ENCODE measurements around the gene SLC44A3. TPM values are rescaled to one million over a fixed set of nuclear protein-coding genes. Genes with fewer than 3 reads are reported as not detected.

Gene SLC44A3
- total RNA-seq, 3 donors from 2014 or later = 0.30 TPM; not detected in 2

DNA sequence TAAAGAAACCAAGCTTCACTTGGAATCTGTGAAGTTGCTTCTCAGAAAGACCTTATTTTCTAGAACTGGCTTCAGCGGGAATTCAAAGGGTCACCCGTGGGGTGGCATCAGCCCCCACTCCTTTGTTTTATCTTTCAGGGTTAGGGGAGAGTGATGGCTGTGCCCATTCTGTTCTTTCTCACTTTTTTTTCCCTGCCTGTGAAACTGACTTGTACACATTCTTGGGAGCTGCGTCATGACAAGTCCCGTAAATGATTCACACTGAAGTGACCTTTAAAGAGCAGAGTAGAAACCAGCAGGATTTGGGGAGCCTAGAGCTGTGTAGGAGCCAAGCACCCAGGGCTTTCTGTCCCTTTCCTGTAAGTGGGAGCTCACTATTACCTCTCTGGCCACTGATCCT, 43.8 kb downstream of the SLC44A3 start:
- H3K4me1 Mint-ChIP-seq (ENCODE audit: low read depth) = no peaks in the 10 kb centered on the region
- no peak overlapping the region for H3K4me3 Mint-ChIP-seq
- no peak for DNase-seq
- no peak for ATAC-seq
- H3K9me3 Mint-ChIP-seq = no peaks in the 10 kb centered on the region
- peaks cover 4% of the 10 kb centered on the region for H3K27me3 Mint-ChIP-seq (ENCODE audit: low read depth)
- H3K36me3 Mint-ChIP-seq (ENCODE audit: insufficient read depth) = no peaks in the 10 kb centered on the region

DNA sequence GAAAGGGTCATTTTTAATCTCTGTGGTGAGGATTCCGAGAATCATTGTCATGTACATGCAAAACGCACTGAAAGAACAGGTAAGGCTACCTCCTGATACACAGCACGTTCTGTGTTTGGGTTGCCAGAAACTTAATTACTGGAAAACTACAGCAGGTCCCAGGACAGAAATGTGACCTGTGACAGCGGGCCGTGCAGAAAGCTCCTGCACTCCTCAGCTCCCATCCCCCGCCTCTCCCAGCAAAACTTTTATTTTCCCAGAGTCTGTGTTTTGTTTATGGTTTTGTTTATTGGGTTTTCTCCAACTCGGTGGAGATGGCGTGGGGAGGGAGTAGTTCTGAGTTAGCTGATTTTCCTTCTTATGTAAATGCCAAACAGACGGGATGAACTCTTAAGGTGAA, 44.7 kb downstream of the SLC44A3 start:
- ATAC-seq (no peak), DNase-seq (no peak)
- Mint-ChIP-seq H3K4me3 (no peak overlapping the region), H3K36me3 (ENCODE audit: insufficient read depth) (no peaks in the 10 kb centered on the region), H3K27me3 (ENCODE audit: low read depth) (no peaks in the 10 kb centered on the region), H3K9me3 (no peaks in the 10 kb centered on the region), H3K4me1 (ENCODE audit: low read depth) (no peaks in the 10 kb centered on the region)

DNA sequence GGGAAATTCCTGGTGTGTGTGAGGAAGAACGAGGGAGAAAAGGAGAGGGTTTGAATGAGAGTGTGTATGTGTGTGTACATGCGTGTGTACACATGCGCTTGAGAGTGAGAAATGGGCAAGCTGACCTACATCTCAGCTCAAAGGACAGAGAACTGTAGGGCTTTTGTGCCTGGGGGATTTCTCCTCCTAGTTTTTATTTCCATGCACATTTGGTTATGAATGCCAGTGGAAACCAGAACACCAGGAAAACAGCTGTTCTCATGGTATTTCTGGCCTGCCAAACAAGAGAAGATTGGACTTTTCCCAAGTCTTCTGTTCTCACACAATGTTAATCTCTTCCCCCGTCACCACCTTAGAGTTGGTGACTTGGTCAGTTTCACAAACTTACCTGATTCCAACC, 45.2 kb downstream of the SLC44A3 start:
- ATAC-seq (no peak), DNase-seq (no peak)
- no peaks in the 10 kb centered on the region for H3K9me3 Mint-ChIP-seq
- H3K4me3 Mint-ChIP-seq = no peak overlapping the region
- H3K36me3 Mint-ChIP-seq (ENCODE audit: insufficient read depth) = no peaks in the 10 kb centered on the region
- H3K27me3 Mint-ChIP-seq (ENCODE audit: low read depth) = no peaks in the 10 kb centered on the region
- H3K4me1 Mint-ChIP-seq (ENCODE audit: low read depth) = no peaks in the 10 kb centered on the region

DNA sequence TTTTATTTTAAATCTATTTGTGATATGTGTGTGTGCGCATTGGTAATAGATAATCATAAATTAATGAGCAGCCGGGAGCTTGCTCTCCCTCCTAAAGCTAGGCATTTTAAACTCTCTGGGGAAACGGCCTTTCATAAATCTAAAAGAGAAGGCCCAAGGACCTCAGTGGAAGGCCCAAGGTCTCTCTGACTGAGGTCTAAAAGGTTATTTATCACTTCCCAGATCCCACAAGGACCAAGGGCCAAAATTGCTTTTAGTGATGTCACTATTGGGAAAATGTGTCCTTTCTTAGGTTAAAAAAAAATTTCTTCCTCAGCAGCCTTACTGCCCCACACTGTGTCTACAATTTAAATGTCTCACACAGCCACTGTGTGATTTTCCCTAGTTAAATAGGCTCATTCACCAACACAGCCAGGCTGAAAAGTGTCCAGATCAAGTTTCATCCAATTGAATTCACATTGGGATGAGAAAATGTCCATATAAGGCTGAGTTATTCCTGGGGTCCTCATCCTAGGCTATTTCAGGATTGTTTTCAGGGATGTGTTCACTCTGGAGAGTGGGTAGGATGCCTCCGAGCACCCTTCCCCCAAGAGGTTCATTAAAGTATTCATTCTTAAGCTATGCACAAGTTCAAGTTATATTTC, 46.1 kb downstream of the SLC44A3 start:
- no peak overlapping the region for H3K4me3 Mint-ChIP-seq
- no peaks in the 10 kb centered on the region for H3K4me1 Mint-ChIP-seq (ENCODE audit: low read depth)
- H3K9me3 Mint-ChIP-seq = no peaks in the 10 kb centered on the region
- no peaks in the 10 kb centered on the region for H3K36me3 Mint-ChIP-seq (ENCODE audit: insufficient read depth)
- ATAC-seq = no peak
- no peak for DNase-seq
- H3K27me3 Mint-ChIP-seq (ENCODE audit: low read depth) = no peaks in the 10 kb centered on the region

DNA sequence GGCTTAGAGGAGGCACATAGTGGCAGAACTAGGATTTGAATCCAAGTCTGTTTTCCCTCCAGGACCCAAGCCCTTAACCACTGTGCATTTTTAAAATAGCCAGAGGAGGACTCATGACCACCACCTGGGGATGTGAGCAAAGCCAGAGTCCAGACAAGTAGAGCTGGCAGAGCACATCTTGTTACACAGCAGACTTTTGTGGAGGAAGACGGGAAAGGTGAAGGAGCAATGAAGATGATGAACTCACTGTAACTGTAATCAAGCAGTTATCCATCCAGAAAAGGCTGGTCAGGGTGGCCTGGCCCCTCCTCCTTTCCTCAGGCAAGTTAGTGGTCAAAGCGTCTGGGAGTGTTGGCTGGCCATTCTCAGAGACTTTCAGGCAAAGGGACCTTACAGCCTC, 50.9 kb downstream of the SLC44A3 start:
- no peak for ATAC-seq
- H3K27me3 Mint-ChIP-seq (ENCODE audit: low read depth) = no peaks in the 10 kb centered on the region

DNA sequence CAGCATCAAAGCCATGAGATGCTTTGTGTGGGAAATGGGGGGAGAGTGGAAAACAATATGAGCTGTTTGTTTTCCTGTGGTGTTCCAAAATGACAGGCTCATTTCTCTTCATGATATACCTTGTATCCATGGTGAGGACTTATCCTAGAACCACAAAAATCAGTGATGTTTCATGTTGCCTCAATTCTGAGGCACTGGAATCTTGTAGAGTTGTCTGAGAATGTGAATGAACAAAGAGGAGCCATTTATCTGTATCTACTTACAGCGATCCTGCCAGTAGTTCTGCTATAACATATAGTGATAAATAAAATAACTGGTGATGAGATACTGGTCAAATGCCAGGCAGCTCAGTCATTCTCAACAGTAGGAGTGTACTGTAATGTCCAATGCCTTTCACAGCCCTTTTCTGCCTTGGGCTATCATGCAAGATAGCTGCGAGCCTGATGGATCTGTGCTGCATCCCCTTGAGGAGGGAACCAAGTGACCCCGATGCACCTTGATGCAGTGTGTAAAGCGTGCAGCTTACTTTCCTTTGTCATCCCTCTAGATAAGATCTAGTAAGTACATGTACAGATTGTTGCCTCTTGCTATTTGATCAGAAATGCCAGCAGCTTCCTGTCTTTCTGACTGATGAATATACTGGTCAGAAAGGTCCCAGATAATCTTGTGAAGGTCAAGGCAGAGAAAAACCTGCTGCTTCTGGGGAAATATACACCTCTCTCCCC, 52.8 kb downstream of the SLC44A3 start:
- Mint-ChIP-seq H3K9me3 (no peaks in the 10 kb centered on the region), H3K4me3 (no peak overlapping the region), H3K36me3 (ENCODE audit: insufficient read depth) (no peaks in the 10 kb centered on the region), H3K4me1 (ENCODE audit: low read depth) (peaks cover 2% of the 10 kb centered on the region), H3K27me3 (ENCODE audit: low read depth) (peaks cover 6% of the 10 kb centered on the region)
- DNase-seq = no peak
- no peak for ATAC-seq

More for the DNA sequence above, 50.9 kb downstream of the SLC44A3 start:
- Mint-ChIP-seq H3K4me1 (ENCODE audit: low read depth) (peaks cover 2% of the 10 kb centered on the region), H3K36me3 (ENCODE audit: insufficient read depth) (no peaks in the 10 kb centered on the region), H3K4me3 (no peak overlapping the region), H3K9me3 (no peaks in the 10 kb centered on the region)
- no peak for DNase-seq

DNA sequence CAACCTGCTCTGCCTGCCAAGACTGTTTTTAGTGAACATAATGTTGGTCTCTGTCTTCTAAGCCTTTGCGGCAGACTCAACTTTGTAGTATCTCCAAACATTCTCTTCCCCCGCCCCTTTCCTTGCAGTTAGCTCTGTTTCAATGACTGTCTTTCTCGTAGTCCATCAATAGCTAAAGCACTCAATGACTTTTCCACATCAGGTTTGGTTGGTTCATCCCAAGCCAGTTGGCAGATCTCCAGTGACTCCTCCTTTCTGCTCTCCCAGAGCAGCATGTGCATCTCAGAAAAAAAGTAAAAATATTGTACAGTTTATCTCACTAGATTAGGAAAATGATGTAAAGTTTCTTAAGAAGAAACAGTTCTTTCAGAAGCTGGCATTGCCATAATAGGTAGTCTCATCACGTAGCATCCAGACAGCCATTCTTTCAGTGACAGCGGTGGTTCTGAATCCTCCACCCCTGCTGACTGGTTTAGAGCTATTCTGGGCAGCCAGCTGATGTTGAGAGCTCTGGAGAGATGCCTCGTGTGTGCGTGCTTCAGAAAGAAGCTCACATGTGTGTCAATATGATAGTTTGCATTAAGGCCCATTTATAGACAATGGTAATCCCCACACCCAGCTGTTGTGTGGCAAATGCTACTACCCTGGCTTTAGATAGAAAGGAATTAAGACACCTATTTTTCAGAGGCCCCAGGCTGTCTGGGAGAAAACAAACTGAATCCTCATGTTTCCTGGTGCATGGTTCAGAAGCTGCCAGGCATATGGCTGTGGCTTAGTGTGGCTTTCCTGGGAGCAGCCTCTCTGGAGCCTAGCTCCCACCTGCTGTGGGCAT, 53.6 kb downstream of the SLC44A3 start:
- Mint-ChIP-seq H3K9me3 (no peaks in the 10 kb centered on the region), H3K27me3 (ENCODE audit: low read depth) (peaks cover 6% of the 10 kb centered on the region), H3K4me1 (ENCODE audit: low read depth) (peaks cover 2% of the 10 kb centered on the region), H3K4me3 (no peak overlapping the region), H3K36me3 (ENCODE audit: insufficient read depth) (no peaks in the 10 kb centered on the region)
- DNase-seq (no peak), ATAC-seq (no peak)

DNA sequence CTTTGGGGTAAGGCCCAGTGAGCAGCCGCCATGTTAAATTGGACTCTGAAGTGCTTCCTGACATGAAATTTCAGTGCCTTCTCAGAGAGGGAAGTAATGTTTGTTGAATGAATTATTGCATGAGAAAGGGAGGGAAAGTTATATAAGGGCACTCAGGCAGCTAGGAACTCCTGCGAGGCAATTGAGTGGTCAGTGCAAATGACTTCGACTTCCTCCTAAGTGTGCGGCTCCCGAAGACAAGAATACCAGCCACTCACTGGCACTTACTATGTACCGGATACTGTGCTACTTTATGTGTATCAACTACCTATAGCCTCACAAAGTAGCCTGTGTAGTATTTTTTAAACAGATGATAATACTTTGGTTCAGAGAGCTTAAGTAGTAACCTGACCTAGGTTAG, 54.3 kb downstream of the SLC44A3 start:
- Mint-ChIP-seq H3K36me3 (ENCODE audit: insufficient read depth) (no peaks in the 10 kb centered on the region), H3K4me1 (ENCODE audit: low read depth) (peaks cover 2% of the 10 kb centered on the region), H3K9me3 (no peaks in the 10 kb centered on the region), H3K4me3 (no peak overlapping the region), H3K27me3 (ENCODE audit: low read depth) (peaks cover 6% of the 10 kb centered on the region)
- DNase-seq (no peak), ATAC-seq (no peak)

DNA sequence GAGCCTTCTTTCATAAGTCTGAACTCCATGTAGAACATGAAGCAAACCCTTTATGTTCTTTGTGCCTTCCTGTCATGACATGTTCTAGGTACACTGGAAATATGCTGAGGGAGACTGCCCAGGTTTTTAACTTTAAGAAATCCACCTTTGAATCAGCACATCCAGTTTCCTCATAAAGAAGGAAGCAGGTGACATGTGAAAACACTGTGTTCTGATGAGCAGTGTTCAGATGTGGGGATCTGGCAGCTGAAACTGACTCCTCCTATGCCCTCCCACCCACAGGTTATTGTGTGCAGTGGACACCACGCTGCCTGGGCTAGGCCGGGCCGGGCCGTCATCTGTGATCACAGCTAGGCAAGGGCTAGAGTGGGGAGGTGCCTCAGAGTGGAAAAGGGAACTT, 55.6 kb downstream of the SLC44A3 start:
- Mint-ChIP-seq H3K27me3 (ENCODE audit: low read depth) (peaks cover 6% of the 10 kb centered on the region), H3K4me3 (no peak overlapping the region), H3K36me3 (ENCODE audit: insufficient read depth) (no peaks in the 10 kb centered on the region), H3K9me3 (no peaks in the 10 kb centered on the region), H3K4me1 (ENCODE audit: low read depth) (peaks cover 2% of the 10 kb centered on the region)
- ATAC-seq = no peak
- DNase-seq = no peak

DNA sequence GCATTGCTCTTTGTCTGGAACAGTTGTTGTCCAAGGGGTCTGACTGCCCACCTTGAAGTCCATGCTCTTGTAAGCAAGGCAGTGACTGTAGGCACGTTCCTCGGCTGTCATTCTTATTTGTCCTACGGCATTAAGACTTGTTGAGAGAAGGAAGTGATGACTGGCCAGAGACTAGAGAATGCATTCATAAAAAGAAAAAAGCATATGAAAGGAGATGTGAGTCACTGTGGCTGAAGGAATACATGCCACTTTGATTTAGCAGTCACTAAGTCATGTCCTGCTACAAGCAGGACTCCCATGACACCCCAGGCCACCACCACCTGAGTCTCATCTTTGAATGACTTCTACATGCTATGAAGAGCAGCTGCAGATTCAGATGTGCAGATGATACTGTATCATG, 56.2 kb downstream of the SLC44A3 start:
- ATAC-seq (no peak), DNase-seq (no peak)
- H3K4me3 Mint-ChIP-seq = no peak overlapping the region
- H3K9me3 Mint-ChIP-seq = no peaks in the 10 kb centered on the region
- H3K4me1 Mint-ChIP-seq (ENCODE audit: low read depth) = peaks cover 2% of the 10 kb centered on the region
- no peaks in the 10 kb centered on the region for H3K36me3 Mint-ChIP-seq (ENCODE audit: insufficient read depth)
- peaks cover 6% of the 10 kb centered on the region for H3K27me3 Mint-ChIP-seq (ENCODE audit: low read depth)

DNA sequence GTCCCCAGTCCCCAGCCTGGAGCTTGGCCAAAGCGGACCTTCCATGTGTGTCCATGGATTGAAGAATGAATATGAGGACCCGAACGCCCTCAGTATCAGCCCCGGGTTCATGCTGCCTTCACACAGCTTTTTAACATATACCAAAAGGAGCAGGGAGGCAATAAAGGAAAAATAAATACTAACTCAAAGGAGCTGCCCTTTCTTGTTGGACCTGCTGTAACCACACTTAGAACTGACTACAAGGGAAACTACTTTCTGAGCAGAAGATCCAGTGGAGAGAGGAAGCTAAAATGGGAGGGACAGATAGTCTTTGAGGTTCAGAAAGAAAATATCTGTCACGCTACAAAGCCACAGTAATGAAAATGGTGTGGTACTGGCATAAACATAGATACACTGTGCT, 58.2 kb downstream of the SLC44A3 start:
- H3K4me3 Mint-ChIP-seq = no peak overlapping the region
- no peak for DNase-seq
- peaks cover 6% of the 10 kb centered on the region for H3K27me3 Mint-ChIP-seq (ENCODE audit: low read depth)
- H3K4me1 Mint-ChIP-seq (ENCODE audit: low read depth) = peaks cover 10% of the 10 kb centered on the region
- H3K36me3 Mint-ChIP-seq (ENCODE audit: insufficient read depth) = no peaks in the 10 kb centered on the region
- ATAC-seq = no peak
- H3K9me3 Mint-ChIP-seq = no peaks in the 10 kb centered on the region

DNA sequence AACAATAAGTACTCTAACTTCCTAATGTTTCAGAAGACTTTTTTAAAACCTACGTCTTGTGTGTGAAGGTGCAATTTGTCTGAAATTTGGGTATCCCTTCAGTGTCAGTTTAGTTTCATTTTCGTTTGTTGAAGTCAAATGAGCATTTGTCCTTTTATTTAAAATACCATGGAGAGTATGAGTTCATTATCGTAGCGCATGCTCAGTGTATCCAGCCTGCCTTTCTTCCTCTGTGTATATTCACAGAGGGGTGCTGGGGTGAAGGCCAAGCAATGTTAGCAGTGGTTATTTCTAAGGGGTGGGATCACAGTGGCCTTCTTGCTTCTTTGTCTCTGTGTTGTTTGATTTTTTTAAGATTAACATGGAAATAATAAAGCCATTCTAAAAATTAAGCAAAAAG, 63.5 kb downstream of the SLC44A3 start:
- H3K9me3 Mint-ChIP-seq = no peaks in the 10 kb centered on the region
- no peaks in the 10 kb centered on the region for H3K27me3 Mint-ChIP-seq (ENCODE audit: low read depth)
- ATAC-seq (peak; percentile 58), DNase-seq (no peak)
- H3K36me3 Mint-ChIP-seq (ENCODE audit: insufficient read depth) = no peaks in the 10 kb centered on the region
- H3K4me3 Mint-ChIP-seq = peak overlapping the region; percentile 61
- peaks cover 15% of the 10 kb centered on the region for H3K4me1 Mint-ChIP-seq (ENCODE audit: low read depth)

DNA sequence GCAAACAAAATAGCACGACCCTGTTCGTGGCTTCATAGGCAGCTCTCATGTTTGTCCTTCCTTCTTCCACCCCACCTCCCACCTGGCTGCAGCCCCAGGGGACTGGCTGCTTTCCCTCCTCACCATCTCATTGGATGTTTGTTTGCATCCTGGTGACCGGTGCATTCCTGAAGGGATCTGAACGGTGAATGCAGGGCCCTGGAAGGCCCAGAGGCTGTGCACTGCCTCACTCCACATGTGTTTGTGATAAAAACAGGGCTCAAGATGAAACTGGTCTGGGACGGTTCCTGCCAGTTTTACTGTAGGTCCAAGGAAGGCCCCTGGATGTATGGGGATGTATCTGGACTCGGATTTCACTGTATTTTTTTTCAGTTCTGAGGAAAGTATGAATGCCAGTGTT, 63.9 kb downstream of the SLC44A3 start:
- no peak for ATAC-seq
- no peaks in the 10 kb centered on the region for H3K27me3 Mint-ChIP-seq (ENCODE audit: low read depth)
- no peaks in the 10 kb centered on the region for H3K36me3 Mint-ChIP-seq (ENCODE audit: insufficient read depth)
- DNase-seq = no peak
- no peak overlapping the region for H3K4me3 Mint-ChIP-seq
- peaks cover 15% of the 10 kb centered on the region for H3K4me1 Mint-ChIP-seq (ENCODE audit: low read depth)
- H3K9me3 Mint-ChIP-seq = no peaks in the 10 kb centered on the region

DNA sequence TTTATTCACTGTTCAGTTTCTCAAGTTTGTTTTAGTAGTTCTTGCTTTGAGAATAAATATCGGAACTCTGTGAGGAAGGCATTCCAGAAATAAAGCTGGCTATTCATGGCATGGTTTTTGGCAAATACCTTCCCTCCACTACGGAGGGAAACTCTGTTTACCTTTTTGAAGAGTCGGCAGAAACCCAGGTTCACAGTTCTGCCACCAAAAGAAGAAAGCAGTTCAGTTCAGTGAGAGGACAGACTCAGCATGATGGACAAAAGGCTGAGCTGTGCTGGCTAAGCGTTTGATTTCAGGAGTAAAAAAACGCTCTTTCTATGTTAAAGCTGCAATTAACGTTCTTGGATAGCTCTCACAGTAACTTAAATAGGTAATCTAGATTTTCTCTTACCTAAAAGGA, 64.3 kb downstream of the SLC44A3 start:
- peaks cover 15% of the 10 kb centered on the region for H3K4me1 Mint-ChIP-seq (ENCODE audit: low read depth)
- no peaks in the 10 kb centered on the region for H3K9me3 Mint-ChIP-seq

DNA sequence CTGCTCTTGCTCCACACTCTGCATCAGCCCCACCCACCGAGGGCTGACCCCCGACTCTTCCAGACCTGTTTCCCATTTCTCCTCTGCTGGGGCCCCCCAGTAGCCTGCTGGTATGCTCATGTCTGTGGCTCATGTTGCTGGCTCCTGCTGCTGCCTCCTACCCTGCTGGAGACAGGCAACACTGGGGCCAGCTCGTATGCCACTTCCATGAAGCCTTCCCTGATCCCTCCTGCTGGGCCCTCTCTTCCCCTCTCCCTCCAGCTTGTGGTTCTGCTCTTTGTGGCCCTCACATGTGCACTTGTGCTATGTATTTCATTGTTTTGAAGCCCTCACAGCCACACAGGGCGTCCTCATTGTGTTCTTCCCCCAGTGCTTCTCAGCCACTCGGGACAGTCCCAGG, 66.2 kb downstream of the SLC44A3 start:
- no peaks in the 10 kb centered on the region for H3K36me3 Mint-ChIP-seq (ENCODE audit: insufficient read depth)

More for the DNA sequence above, 64.3 kb downstream of the SLC44A3 start:
- no peak for DNase-seq
- Mint-ChIP-seq H3K27me3 (ENCODE audit: low read depth) (no peaks in the 10 kb centered on the region), H3K4me3 (no peak overlapping the region), H3K36me3 (ENCODE audit: insufficient read depth) (no peaks in the 10 kb centered on the region)
- no peak for ATAC-seq

More for the DNA sequence above, 66.2 kb downstream of the SLC44A3 start:
- Mint-ChIP-seq H3K27me3 (ENCODE audit: low read depth) (no peaks in the 10 kb centered on the region), H3K4me1 (ENCODE audit: low read depth) (peaks cover 15% of the 10 kb centered on the region), H3K4me3 (no peak overlapping the region), H3K9me3 (no peaks in the 10 kb centered on the region)
- ATAC-seq (peak in 1 of 2 donors; percentile 18), DNase-seq (no peak)
